ENCODE measurements around the gene PEAK3. TPM values are rescaled to one million over a fixed set of nuclear protein-coding genes. Genes with fewer than 3 reads are reported as not detected.

The PEAK3 gene, protein sequence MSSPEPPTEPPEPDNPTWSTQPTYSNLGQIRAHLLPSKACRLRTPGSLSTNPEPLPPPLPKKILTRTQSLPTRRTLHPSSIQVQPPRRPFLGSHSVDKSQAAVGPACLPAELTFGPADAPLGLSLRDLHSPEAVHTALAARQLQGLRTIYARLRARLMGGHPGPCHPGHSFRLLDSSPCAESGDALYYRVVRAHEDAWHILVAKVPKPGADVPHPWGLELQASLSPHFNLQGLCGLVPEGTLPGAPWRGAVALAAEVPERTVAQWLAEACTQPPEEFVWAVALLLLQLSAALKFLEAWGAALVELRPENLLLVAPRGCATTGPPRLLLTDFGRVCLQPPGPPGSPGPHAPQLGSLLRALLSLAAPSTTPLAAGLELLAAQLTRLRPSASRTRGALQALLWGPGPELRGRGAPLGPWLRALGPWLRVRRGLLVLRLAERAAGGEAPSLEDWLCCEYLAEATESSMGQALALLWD
- not detected in 5 replicates for total RNA-seq (2022; extraction: Qiagen RNA extraction)

GRCh38 chr19:2282062-2282861 lies at the start of gene PEAK3:
Gene PEAK3, minus strand, starts transcription at chr19:2282175. Its CDS starts 1,244 bp downstream, at chr19:2280931.

DNA sequence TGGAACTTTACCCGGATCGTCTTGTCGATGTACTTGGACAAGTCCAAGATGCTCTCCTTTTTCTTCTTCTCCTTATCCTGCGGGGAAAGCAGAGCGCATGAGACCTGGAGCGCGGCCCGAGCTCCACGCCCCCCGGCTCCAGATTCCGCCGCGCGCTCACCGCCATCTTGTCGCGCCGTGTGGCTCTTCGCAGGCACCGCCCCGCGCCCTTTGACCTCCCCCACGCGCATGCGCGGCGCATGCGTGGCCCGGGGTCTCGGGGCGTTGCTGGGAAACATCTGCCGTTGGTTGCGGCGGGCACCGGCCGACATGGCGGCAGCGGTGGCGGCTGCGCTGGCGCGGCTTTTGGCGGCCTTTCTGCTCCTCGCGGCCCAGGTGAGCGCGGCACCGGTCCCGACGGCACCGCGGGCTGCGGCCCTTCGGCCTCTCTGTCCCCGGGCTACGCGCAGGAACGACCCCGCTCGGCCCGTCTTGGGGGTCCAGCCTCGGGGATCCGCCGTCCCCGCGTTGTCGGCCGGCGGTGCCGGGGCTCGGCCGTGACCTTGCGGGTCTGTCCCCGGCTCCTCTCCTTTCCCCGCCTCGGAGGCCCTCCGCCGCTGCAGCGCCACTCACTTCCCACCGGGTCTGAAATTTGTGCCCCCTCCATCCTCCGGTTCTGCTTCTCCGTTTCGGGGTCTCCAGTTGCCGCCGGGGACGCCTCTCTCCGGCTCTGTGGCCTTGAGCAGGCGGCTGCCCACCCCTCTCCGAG lies 46.6 kb upstream of the PEAK3 start, which contains the start of the genes LSM7 and SPPL2B:
Gene LSM7, minus strand, starts transcription at position 186 of the 748 bp plus-strand sequence. Its CDS starts 20 bp downstream, at position 166.
Gene SPPL2B, plus strand, starts transcription at position 284 of the 748 bp plus-strand sequence. Its CDS starts 26 bp downstream, at position 310.

GRCh38 chr19:2308114-2308556 lies 26.2 kb upstream of the PEAK3 start, which contains the start of gene LINGO3:
Gene LINGO3, minus strand, starts transcription at chr19:2308154. Its CDS starts 16,378 bp downstream, at chr19:2291776.

DNA sequence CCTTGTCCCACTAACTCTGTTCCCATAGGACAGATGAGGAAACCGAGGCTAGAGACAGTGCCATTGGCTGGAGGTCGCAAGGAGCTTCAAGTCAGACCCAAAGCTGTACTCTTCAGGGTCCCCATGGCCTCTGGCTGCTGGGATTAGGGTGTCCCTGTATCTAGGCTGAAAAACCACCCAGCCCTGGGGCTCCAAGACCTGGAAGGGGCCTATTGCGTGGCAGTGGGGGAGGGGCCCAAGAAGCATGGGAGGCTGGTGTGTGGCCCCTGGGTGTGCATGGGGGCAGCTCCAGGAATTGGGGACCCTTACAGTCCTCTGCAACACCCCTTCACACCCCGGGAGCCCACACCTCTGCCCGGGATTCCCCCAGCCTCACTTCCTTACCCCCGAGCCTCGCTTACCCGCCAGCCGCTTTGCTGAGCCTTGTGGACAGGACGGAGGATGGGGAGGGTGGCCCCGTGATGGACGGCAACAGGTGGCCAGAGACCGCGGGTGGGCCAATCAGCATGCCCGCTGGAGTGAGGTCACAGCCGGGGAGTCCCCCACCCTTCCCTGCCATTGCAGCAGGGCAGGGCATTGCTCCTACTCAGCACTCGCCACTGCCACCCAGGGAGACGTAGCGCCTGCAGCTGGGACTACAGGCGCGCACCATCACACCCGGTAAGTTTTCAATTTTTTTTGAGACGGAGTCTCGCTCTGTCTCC lies 25.8 kb downstream of the PEAK3 start, which contains the start of gene JSRP1:
Gene JSRP1, minus strand, starts transcription at position 436 of the 704 bp plus-strand sequence. CDS start 1,103 bp downstream, outside the sequence.

GRCh38 chr19:2249010-2249866 lies 32.7 kb downstream of the PEAK3 start, which contains the start of gene AMH:
Gene AMH, plus strand, starts transcription at chr19:2249323. Its CDS starts 10 bp downstream, at chr19:2249333.

GRCh38 chr19:2236314-2237050 lies 45.5 kb downstream of the PEAK3 start, which contains the start of the genes PLEKHJ1 and SF3A2:
Gene PLEKHJ1, minus strand, starts transcription at chr19:2236329. Its CDS starts 81 bp downstream, at chr19:2236248.
Gene SF3A2, plus strand, starts transcription at chr19:2236824. Its CDS starts 6,595 bp downstream, at chr19:2243419.

Other genes starting within 250 kb of the PEAK3 start
- 39.5 to 67.8 TPM (median 62.7 TPM) in 5 replicates for gene MKNK2, start 230.9 kb downstream of the PEAK3 start, total RNA-seq (2022; extraction: Qiagen RNA extraction)
- 10.1 to 12.6 TPM (median 11.4 TPM) in 5 replicates for gene MOB3A, start 185.8 kb downstream of the PEAK3 start, total RNA-seq (2022; extraction: Qiagen RNA extraction)
- gene IZUMO4, start 185.3 kb downstream of the PEAK3 start, total RNA-seq (2022; extraction: Qiagen RNA extraction): 0.40 to 0.66 TPM (median 0.50 TPM) in 5 replicates
- gene AP3D1, start 130.6 kb downstream of the PEAK3 start, total RNA-seq (2022; extraction: Qiagen RNA extraction): 68.0 to 83.8 TPM (median 81.2 TPM) in 5 replicates
- gene DOT1L, start 118.2 kb downstream of the PEAK3 start, total RNA-seq (2022; extraction: Qiagen RNA extraction): 10.4 to 18.6 TPM (median 17.5 TPM) in 5 replicates
- gene PLEKHJ1, start 45.8 kb downstream of the PEAK3 start, total RNA-seq (2022; extraction: Qiagen RNA extraction): 39.0 to 63.0 TPM (median 60.0 TPM) in 5 replicates
- gene SF3A2, start 45.4 kb downstream of the PEAK3 start, total RNA-seq (2022; extraction: Qiagen RNA extraction): 66.8 to 75.9 TPM (median 71.0 TPM) in 5 replicates
- gene AMH, start 32.9 kb downstream of the PEAK3 start, total RNA-seq (2022; extraction: Qiagen RNA extraction): 8.6 to 21.2 TPM (median 19.8 TPM) in 5 replicates
- 0.41 to 0.78 TPM (median 0.51 TPM) in 5 replicates for gene JSRP1, start 25.8 kb downstream of the PEAK3 start, total RNA-seq (2022; extraction: Qiagen RNA extraction)
- not detected in 5 replicates for gene LINGO3, start 26.0 kb upstream of the PEAK3 start, total RNA-seq (2022; extraction: Qiagen RNA extraction)
- 144 to 170 TPM (median 155 TPM) in 5 replicates for gene LSM7, start 46.4 kb upstream of the PEAK3 start, total RNA-seq (2022; extraction: Qiagen RNA extraction)
- 13.0 to 29.5 TPM (median 25.1 TPM) in 5 replicates for gene SPPL2B, start 46.5 kb upstream of the PEAK3 start, total RNA-seq (2022; extraction: Qiagen RNA extraction)
- 0.03 to 0.19 TPM (median 0.08 TPM) in 3 of 5 replicates, not detected in the others for gene TMPRSS9, start 78.1 kb upstream of the PEAK3 start, total RNA-seq (2022; extraction: Qiagen RNA extraction)
- 59.2 to 142 TPM (median 126 TPM) in 5 replicates for gene TIMM13, start 145.4 kb upstream of the PEAK3 start, total RNA-seq (2022; extraction: Qiagen RNA extraction)
- gene LMNB2, start 174.8 kb upstream of the PEAK3 start, total RNA-seq (2022; extraction: Qiagen RNA extraction): 60.0 to 85.9 TPM (median 79.1 TPM) in 5 replicates
- gene GADD45B, start 194.0 kb upstream of the PEAK3 start, total RNA-seq (2022; extraction: Qiagen RNA extraction): 46.4 to 60.8 TPM (median 52.8 TPM) in 5 replicates

Measured in A549 treated with CORT108297 at 1 μM for 4 hours (cell line).